HepG2 (cell line): ENCODE data around the gene PVR. TPM values are rescaled to one million over a fixed set of nuclear protein-coding genes. Genes with fewer than 3 reads are reported as not detected.

Experiments used
- ATAC-seq: fragments of 200-7000 bp; cut with Tn5 transposase; 3 replicates; pipeline ENCODE4 v1.9.1; 2020; ENCODE audit warnings: mild to moderate bottlenecking, moderate library complexity
- BruUV-seq: library from RNA; stranded (reverse); fragments of 400-500 nt; replicated peaks from 2 replicates; lab custom pipeline; 2021; lab: Mats Ljungman, UMichigan
- CTCF ChIA-PET: fragments of 300-600 bp; formaldehyde crosslinking; extraction: SDS; loops from one replicate; lab custom pipeline; 2021; ENCODE audit warnings: low total read pairs, inconsistent platforms, low intra/inter-chr PET ratio; lab: Yijun Ruan, JAX
- POLR2A ChIA-PET: fragments of 350-600 bp; sonication (Branson Sonifier 250); formaldehyde crosslinking; loops from one replicate; lab custom pipeline; 2020; ENCODE audit warnings: antibody characterized with exemption, inconsistent platforms; lab: Yijun Ruan, JAX
- DNase-seq: peaks from one replicate; pipeline ENCODE4 v3.0.0-alpha.2; 2015; ENCODE audit warnings: low spot score
- FAIRE-seq: peaks from 3 replicates; lab custom pipeline; 2011; peaks lifted over from hg19 to GRCh38; lab: Jason Lieb, UNC
- H2AFZ ChIP-seq: one replicate; pipeline ENCODE4 v1.6.1; 2011; ENCODE audit warnings: low read length, inconsistent platforms
- H3K27ac ChIP-seq: fragments of 300-600 bp; 3 replicates; pipeline ENCODE4 v1.8.0; 2011; ENCODE audit warnings: mixed run types, mild to moderate bottlenecking, mixed read lengths, low read length, inconsistent platforms; ENCODE audit not compliant: insufficient read depth; ENCODE audit errors: extremely low read length
- H3K27me3 ChIP-seq, 2 experiments: fragments of 200-600 bp in 1 of 2; 2 replicates in 1 of 2; 3 replicates in 1 of 2; pipeline versions ENCODE4 v1.6.0 to v1.8.0; 2011; ENCODE audit warnings: low read length in 2 of 2, mild to moderate bottlenecking in 2 of 2, moderate library complexity in 2 of 2, inconsistent platforms in 1 of 2; ENCODE audit not compliant: insufficient read depth in 2 of 2, control insufficient read depth in 1 of 2
- H3K36me3 ChIP-seq, 2 experiments: fragments of 200-600 bp in 1 of 2; replicated peaks in 1 of 2; 2 replicates in 1 of 2; 3 replicates in 1 of 2; pipeline versions ENCODE4 v1.5.1 to v1.8.0; 2011; ENCODE audit warnings: low read length in 2 of 2, inconsistent platforms in 1 of 2; ENCODE audit not compliant: insufficient read depth in 2 of 2, control insufficient read depth in 1 of 2
- H3K4me1 ChIP-seq: 2 replicates; pipeline ENCODE4 v1.5.1; 2012; ENCODE audit warnings: low read length, inconsistent platforms; ENCODE audit not compliant: insufficient read depth
- H3K4me2 ChIP-seq: 2 replicates; pipeline ENCODE4 v1.6.0; 2011; ENCODE audit warnings: low read depth, low read length, inconsistent platforms
- H3K4me3 ChIP-seq, 3 experiments: fragments of 200-600 bp in 1 of 3; sonication (generic), shearing (Covaris generic) in 1 of 3; replicated peaks in 1 of 3; 2 replicates each; pipeline ENCODE4 v1.5.1; 2011 to 2016; ENCODE audit warnings: low read length in 3 of 3, inconsistent platforms in 2 of 3, low read depth in 2 of 3, mild to moderate bottlenecking in 2 of 3, control low read depth in 1 of 3, mixed read lengths in 1 of 3; ENCODE audit not compliant: insufficient read depth in 1 of 3
- H3K79me2 ChIP-seq: one replicate; pipeline ENCODE4 v1.6.1; 2011; ENCODE audit warnings: low read length, inconsistent platforms; ENCODE audit not compliant: insufficient read depth
- H3K9ac ChIP-seq: 2 replicates; pipeline ENCODE4 v1.6.0; 2011; ENCODE audit warnings: mild to moderate bottlenecking, low read depth, low read length, inconsistent platforms; ENCODE audit not compliant: insufficient read depth
- H3K9me3 ChIP-seq: 2 replicates; pipeline ENCODE4 v1.5.1; 2012; ENCODE audit warnings: mild to moderate bottlenecking, low read length
- H4K20me1 ChIP-seq: 2 replicates; pipeline ENCODE4 v1.6.0; 2011; ENCODE audit warnings: inconsistent platforms, mild to moderate bottlenecking, low read length, moderate library complexity; ENCODE audit not compliant: insufficient read depth
- ZGPAT ChIP-seq: IDR thresholded peaks from 2 replicates; pipeline ENCODE4 v1.6.1; 2016; ENCODE audit warnings: mild to moderate bottlenecking
- ZNF10 ChIP-seq: sonication (generic); formaldehyde crosslinking; IDR thresholded peaks from 2 replicates; pipeline ENCODE4 v1.4.0; 2020; ENCODE audit warnings: mild to moderate bottlenecking, low read depth, missing genetic modification reagents, borderline replicate concordance
- ZNF121 ChIP-seq: sonication (generic); formaldehyde crosslinking; IDR thresholded peaks from 2 replicates; pipeline ENCODE4 v1.5.0; 2020; ENCODE audit warnings: mild to moderate bottlenecking, missing genetic modification reagents
- ZNF20 ChIP-seq: sonication (generic); formaldehyde crosslinking; IDR thresholded peaks from 2 replicates; pipeline ENCODE4 v1.4.0; 2020; ENCODE audit warnings: mild to moderate bottlenecking, moderate library complexity, missing genetic modification reagents
- ZNF629 ChIP-seq: sonication (generic); formaldehyde crosslinking; conservative IDR thresholded peaks from 2 replicates; pipeline ENCODE4 v1.5.0; 2020; ENCODE audit warnings: missing genetic modification reagents
- ZNF878 ChIP-seq: sonication (generic); formaldehyde crosslinking; IDR thresholded peaks from 2 replicates; pipeline ENCODE4 v1.8.1; 2023; ENCODE audit warnings: mild to moderate bottlenecking, missing genetic modification reagents, moderate library complexity
- WGBS: methylation state at CpG from one replicate; pipeline ENCODE4 v1.1.6; 2017; ENCODE audit warnings: low lambda C conversion rate; 5-methylcytosine and 5-hydroxymethylcytosine counted together
- in situ Hi-C: cut with HindIII; loops from 2 replicates; pipeline ENCODE4 v1.10.0; 2017; ENCODE audit warnings: low pct_unique_long_range_greater_than_20kb; ENCODE audit not compliant: extremely low pct_ligation_motif_present
- intact Hi-C: fragments of 100-400 bp; cut with micrococcal nuclease; formaldehyde crosslinking; loops from one replicate; pipeline ENCODE4 v1.10.0; 2022; ENCODE audit not compliant: unreplicated experiment
- polyA plus RNA-seq, 8 experiments: library from polyadenylated mRNA; depleted of rRNA in 3 of 8; stranded (reverse) in 7 of 8; unstranded in 1 of 8; fragments of >200 nt; fragmentation: Illumina TruSeq in 4 of 8; extraction: Trizol in 4 of 8; gene quantifications; 2 replicates each; pipeline versions ENCODE4 v1.2.1 to v1.2.3, GENCODE V29; 2011 to 2016; ENCODE audit warnings: low read depth in 4 of 8, missing spikeins in 1 of 8, mixed read lengths in 1 of 8; ENCODE audit not compliant: insufficient read depth in 1 of 8
- total RNA-seq, 5 experiments: library from RNA; depleted of rRNA; stranded (reverse); fragments of >200 nt; fragmentation: Illumina TruSeq; extraction: Trizol; gene quantifications; 2 replicates each; pipeline ENCODE4 v1.2.3, GENCODE V29; 2016; ENCODE audit warnings: low read depth in 1 of 5
- TF ChIP-seq, protein P1 (sequence below): sonication (generic); formaldehyde crosslinking; IDR thresholded peaks from 2 replicates; pipeline ENCODE4 v1.4.0; 2020; ENCODE audit warnings: low read depth, mild to moderate bottlenecking, missing genetic modification reagents

PVR gene
- total and polyA plus RNA-seq, 2 of the 13 experiments (the other 11 are each of a cell fraction or from before 2014, with no cell fraction given), result 43.4 to 46.6 TPM

GRCh38 chr19:44698492-44699201 is 54.9 kb downstream of the PVR start, which contains the start of gene CEACAM16:
CEACAM16 (plus strand) TSS chr19:44699151; CDS start chr19:44701457, 2,306 bp downstream.
- Histone ChIP-seq H3K4me1 (peaks cover 83% of the 10 kb centered on the region), H3K4me2 (no peak within 1 kb of the TSS), H3K9me3 (no peaks in the 10 kb centered on the region), H3K4me3 (no peak within 1 kb of the TSS), H3K27me3 (no peaks in the 10 kb centered on the region), H2AFZ (no peak within 1 kb of the TSS), H3K9ac (no peak within 1 kb of the TSS), H3K27ac (no peak within 1 kb of the TSS), H3K79me2 (no peaks in the 10 kb centered on the region), H3K36me3 (no peaks in the 10 kb centered on the region), H4K20me1 (no peaks in the 10 kb centered on the region)
- DNase-seq, result no peak
- ATAC-seq, result no peak
- TF ChIP-seq ZNF121 (CRISPR knock-in tag), result peak; percentile 48; the same call in 1 of the 2 replicates
- TF ChIP-seq, protein P1, sequence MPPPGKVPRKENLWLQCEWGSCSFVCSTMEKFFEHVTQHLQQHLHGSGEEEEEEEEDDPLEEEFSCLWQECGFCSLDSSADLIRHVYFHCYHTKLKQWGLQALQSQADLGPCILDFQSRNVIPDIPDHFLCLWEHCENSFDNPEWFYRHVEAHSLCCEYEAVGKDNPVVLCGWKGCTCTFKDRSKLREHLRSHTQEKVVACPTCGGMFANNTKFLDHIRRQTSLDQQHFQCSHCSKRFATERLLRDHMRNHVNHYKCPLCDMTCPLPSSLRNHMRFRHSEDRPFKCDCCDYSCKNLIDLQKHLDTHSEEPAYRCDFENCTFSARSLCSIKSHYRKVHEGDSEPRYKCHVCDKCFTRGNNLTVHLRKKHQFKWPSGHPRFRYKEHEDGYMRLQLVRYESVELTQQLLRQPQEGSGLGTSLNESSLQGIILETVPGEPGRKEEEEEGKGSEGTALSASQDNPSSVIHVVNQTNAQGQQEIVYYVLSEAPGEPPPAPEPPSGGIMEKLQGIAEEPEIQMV (CRISPR knock-in tag), result no peak
- FAIRE-seq, result no peak
- 70% methylated on average over 10 of the region's 13 CpGs for whole genome bisulfite sequencing
- in situ Hi-C loops, result no loop called here
- ChIA-PET CTCF (no interaction called here), POLR2A (no interaction called here)
- intact Hi-C loops, result no loop called here
- BruUV-seq, result no TSS peak

DNA sequence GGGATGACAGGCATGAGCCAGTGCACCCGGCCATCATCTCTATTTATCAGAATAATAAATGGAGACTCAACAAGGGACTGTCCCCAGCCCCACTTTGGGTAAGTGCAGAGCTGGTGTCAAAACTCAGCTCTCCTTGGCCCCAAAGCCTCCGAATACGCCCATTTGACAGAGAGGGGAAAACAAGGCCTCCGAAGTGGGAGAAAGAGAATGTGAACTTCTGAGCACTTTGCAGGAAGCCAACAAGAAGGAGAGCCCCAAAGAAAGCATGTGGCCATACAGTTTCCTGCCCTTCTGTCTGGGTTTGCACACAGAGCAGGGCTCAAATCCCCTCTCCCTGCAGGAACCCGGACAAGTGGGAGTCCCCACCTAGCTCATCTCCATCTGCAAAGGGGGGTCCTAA is 56.8 kb downstream of the PVR start:
- 64% methylated on average over 5 of the region's 5 CpGs for WGBS
- in situ Hi-C loops, result no loop called here
- peaks cover 66% of the 10 kb centered on the region for H3K4me1 ChIP-seq
- no peak for FAIRE-seq
- intact Hi-C loops, result no loop called here
- 0 out of 2 replicates have a peak overlapping the region, but pooled peaks have one; percentile 14 for H3K9ac ChIP-seq
- no peak overlapping the region for H3K4me3 ChIP-seq
- no peak overlapping the region for H3K27ac ChIP-seq
- H3K9me3 ChIP-seq, result no peaks in the 10 kb centered on the region
- ATAC-seq, result no peak
- no peaks in the 10 kb centered on the region for H4K20me1 ChIP-seq
- ChIA-PET POLR2A (no interaction called here), CTCF (no interaction called here)
- BruUV-seq, result no TSS peak
- H3K36me3 ChIP-seq, result no peaks in the 10 kb centered on the region
- H2AFZ ChIP-seq, result no peak overlapping the region
- H3K79me2 ChIP-seq, result no peaks in the 10 kb centered on the region
- no peaks in the 10 kb centered on the region for H3K27me3 ChIP-seq
- TF ChIP-seq ZNF10 (CRISPR knock-in tag), result no peak
- TF ChIP-seq ZNF878 (CRISPR knock-in tag), result no peak
- TF ChIP-seq ZNF629, result peak; percentile 80
- TF ChIP-seq ZGPAT, result no peak
- TF ChIP-seq ZNF20 (CRISPR knock-in tag), result no peak
- H3K4me2 ChIP-seq, result peak overlapping the region; percentile 20; the same call in 1 of the 2 replicates
- no peak for DNase-seq
